NT2/D1 (cell line): ENCODE data around the gene PIK3CB.

ENCODE experiments used
- DNase-seq: peaks from one replicate; pipeline ENCODE4 v3.0.0-alpha.2; 2011; ENCODE audit warnings: low read depth, low spot score
- H3K27me3 ChIP-seq: 2 replicates; pipeline ENCODE4 v1.6.0; 2011; ENCODE audit warnings: mild to moderate bottlenecking; ENCODE audit not compliant: insufficient read length, insufficient read depth
- H3K36me3 ChIP-seq: 2 replicates; pipeline ENCODE4 v1.6.1; 2011; ENCODE audit warnings: mild to moderate bottlenecking, low read length, mixed read lengths; ENCODE audit not compliant: insufficient read depth, insufficient read length
- H3K4me1 ChIP-seq: 2 replicates; pipeline ENCODE4 v1.5.1; 2011; ENCODE audit not compliant: insufficient read depth, insufficient read length
- H3K4me3 ChIP-seq: 2 replicates; pipeline ENCODE4 v1.5.1; 2011; ENCODE audit warnings: low read depth; ENCODE audit not compliant: insufficient read length
- H3K9ac ChIP-seq: 2 replicates; pipeline ENCODE4 v1.6.0; 2011; ENCODE audit warnings: low read depth; ENCODE audit not compliant: insufficient read length
- H3K9me3 ChIP-seq: 2 replicates; pipeline ENCODE4 v1.5.1; 2011; ENCODE audit warnings: mild to moderate bottlenecking, low read length; ENCODE audit not compliant: insufficient read depth
- SUZ12 ChIP-seq: IDR thresholded peaks from 2 replicates; pipeline ENCODE4 v1.6.1; 2011; ENCODE audit not compliant: insufficient read length, insufficient read depth; ENCODE audit errors: extremely low read depth
- YY1 ChIP-seq: IDR thresholded peaks from 2 replicates; pipeline ENCODE4 v1.6.1; 2011; ENCODE audit not compliant: insufficient read length, insufficient read depth
- ZNF274 ChIP-seq: IDR thresholded peaks from 2 replicates; pipeline ENCODE4 v1.6.1; 2011; ENCODE audit warnings: mild to moderate bottlenecking, low read depth, low read length

Gene PIK3CB

DNA sequence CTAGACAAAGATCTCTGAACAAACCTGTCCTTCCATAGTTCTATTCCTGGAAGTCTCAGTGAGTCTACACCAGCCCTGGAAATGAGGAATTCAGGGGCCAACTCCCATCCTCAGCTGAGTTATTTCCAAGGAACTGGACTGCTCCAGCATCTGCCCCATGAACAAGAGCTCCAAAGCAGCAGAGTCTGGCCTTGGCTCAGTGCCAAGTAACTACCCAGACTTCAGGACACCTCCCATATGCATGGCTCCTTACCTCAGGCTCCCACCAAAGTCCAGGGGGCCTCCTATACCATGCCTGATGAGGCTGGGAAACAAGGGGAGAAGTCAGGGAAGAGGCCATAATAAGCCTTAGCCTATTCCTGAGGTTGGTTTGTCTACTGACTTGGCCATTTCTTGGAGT is 181.2 kb downstream of the PIK3CB start:
- peaks cover 17% of the 10 kb centered on the region; the same call in 1 of the 2 replicates for H3K9me3 ChIP-seq
- peaks cover 72% of the 10 kb centered on the region for H3K36me3 ChIP-seq
- no peaks in the 10 kb centered on the region for H3K4me1 ChIP-seq
- DNase-seq: no peak
- no peaks in the 10 kb centered on the region for H3K27me3 ChIP-seq
- TF ChIP-seq YY1 (no peak), ZNF274 (no peak), SUZ12 (no peak)
- no peak overlapping the region for H3K4me3 ChIP-seq
- no peak overlapping the region for H3K9ac ChIP-seq

DNA sequence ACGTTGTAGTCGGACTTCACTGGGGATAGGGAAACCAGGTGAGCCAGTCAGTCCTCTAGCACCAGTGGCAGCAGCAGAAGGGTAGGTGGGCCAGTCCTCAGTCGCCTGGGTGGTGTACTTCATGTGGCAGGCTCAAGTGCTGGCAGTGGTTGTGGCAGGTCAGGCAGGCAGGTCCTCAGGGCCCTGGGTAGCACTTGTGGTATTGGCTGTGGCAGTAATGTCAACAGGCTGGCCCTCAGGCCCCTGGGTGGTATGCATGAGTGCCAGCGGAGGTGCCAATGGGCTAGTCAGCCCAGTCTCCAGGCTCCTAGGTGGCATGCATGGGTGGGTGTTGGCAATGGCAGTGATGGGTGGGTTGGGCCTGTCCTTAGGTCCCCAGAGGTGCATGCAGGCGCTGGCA is 185.6 kb downstream of the PIK3CB start:
- Histone ChIP-seq H3K27me3 (no peaks in the 10 kb centered on the region), H3K9ac (no peak overlapping the region), H3K36me3 (peaks cover 41% of the 10 kb centered on the region), H3K4me1 (no peaks in the 10 kb centered on the region), H3K4me3 (no peak overlapping the region), H3K9me3 (peaks cover 35% of the 10 kb centered on the region)
- no peak for TF ChIP-seq SUZ12
- DNase-seq: no peak

DNA sequence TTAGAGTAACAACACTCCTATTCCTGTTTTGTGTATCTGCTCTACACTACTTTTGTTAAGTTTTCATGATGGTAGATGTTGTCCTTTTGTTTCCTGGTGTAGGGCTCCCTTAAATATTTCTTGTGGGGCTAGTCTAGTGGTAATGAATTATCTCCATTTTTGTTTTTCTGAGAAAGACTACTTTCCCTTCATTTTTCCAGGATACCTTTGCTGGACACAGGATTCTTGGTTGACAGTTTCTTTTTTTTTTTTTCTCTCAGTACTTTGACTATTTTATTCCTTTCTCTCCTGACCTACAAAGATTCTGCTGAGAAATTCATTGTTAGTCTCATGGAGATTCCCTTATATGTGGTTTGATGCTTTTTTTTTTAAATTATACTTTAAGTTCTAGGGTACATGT is 188.2 kb downstream of the PIK3CB start:
- H3K9ac ChIP-seq: no peak overlapping the region
- no peaks in the 10 kb centered on the region for H3K27me3 ChIP-seq
- no peak overlapping the region for H3K4me3 ChIP-seq
- peaks cover 43% of the 10 kb centered on the region for H3K9me3 ChIP-seq
- TF ChIP-seq YY1 (no peak), ZNF274 (no peak), SUZ12 (no peak)
- H3K4me1 ChIP-seq: no peaks in the 10 kb centered on the region
- DNase-seq: no peak
- peaks cover 20% of the 10 kb centered on the region for H3K36me3 ChIP-seq

DNA sequence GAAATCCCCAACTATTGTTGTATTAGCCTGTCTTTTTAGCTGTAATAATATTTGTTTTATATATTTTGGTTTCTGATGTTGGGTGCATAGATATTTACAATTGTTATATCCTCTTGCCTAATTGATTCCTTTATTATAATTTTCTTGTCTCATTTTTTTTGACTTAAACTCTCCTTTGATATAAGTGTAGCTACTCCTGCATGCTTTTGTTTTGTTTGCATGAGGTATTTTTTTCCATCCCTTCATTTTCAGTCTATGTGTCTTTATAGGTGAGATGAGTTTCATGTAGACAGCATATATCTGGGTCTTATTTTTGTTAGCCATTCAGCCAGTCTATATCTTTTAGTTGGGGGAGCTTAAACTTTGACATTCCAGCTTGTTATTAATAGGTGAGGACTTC is 188.7 kb downstream of the PIK3CB start:
- peaks cover 43% of the 10 kb centered on the region for H3K9me3 ChIP-seq
- H3K4me1 ChIP-seq: no peaks in the 10 kb centered on the region
- DNase-seq: no peak
- H3K27me3 ChIP-seq: no peaks in the 10 kb centered on the region
- H3K4me3 ChIP-seq: no peak overlapping the region
- no peak overlapping the region for H3K9ac ChIP-seq
- peaks cover 16% of the 10 kb centered on the region for H3K36me3 ChIP-seq
- TF ChIP-seq SUZ12 (no peak), YY1 (no peak), ZNF274 (no peak)

DNA sequence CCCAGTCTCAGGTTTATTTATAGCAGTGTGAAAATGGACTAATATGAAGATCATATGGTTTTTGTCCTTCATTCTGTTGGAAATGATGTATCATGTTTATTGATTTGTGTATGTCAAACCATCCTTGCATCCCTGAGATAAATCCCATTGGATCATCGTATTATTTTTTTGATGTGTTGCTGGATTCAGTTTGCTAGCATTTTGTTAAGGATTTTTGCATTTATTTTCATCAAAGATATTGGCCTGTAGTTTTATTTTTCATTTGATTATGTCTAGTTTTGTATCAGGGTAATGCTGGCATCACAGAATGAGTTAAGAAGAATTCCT is 191.8 kb downstream of the PIK3CB start:
- H3K9ac ChIP-seq: no peak overlapping the region
- no peaks in the 10 kb centered on the region for H3K27me3 ChIP-seq
- no peak for DNase-seq
- TF ChIP-seq YY1 (no peak), SUZ12 (no peak), ZNF274 (no peak)
- H3K36me3 ChIP-seq: no peaks in the 10 kb centered on the region
- H3K4me3 ChIP-seq: no peak overlapping the region
- peaks cover 24% of the 10 kb centered on the region for H3K9me3 ChIP-seq
- no peaks in the 10 kb centered on the region for H3K4me1 ChIP-seq

DNA sequence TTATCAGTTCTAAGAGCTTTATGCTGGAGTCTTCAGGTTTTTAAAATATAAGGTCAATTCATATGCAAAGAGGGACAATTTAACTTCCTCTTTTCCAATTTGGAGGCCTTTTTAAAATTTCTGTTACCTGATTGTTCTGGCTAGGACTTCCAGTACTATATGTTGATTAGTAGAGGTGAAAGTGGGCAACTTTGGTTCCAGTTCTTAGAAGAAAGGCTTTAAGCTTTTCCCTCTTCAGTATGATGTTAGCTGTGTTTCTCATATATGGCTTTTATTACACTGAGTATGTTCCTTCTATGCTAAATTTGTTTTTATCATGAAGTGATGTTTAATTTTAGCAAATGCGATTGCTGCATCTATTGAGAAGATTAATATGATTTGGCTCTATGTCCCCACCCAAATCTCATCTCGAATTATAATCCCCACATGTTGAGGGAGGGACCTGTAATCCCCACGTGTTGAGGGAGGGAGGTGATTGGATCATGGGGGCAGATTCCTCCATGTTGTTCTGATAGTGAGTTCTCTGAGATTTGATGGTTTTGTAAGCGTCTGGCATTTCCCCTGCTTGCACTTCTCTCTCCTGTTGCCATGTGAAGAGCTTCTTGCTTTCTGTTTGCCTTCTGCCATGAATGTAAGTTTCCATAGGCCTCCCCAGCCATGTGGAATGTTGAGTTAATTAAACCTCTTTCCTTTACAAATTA is 192.4 kb downstream of the PIK3CB start:
- Histone ChIP-seq H3K4me3 (no peak overlapping the region), H3K9me3 (peaks cover 24% of the 10 kb centered on the region), H3K9ac (no peak overlapping the region), H3K4me1 (no peaks in the 10 kb centered on the region), H3K27me3 (no peaks in the 10 kb centered on the region), H3K36me3 (no peaks in the 10 kb centered on the region)
- TF ChIP-seq SUZ12 (no peak), YY1 (no peak), ZNF274 (no peak)
- DNase-seq: no peak

DNA sequence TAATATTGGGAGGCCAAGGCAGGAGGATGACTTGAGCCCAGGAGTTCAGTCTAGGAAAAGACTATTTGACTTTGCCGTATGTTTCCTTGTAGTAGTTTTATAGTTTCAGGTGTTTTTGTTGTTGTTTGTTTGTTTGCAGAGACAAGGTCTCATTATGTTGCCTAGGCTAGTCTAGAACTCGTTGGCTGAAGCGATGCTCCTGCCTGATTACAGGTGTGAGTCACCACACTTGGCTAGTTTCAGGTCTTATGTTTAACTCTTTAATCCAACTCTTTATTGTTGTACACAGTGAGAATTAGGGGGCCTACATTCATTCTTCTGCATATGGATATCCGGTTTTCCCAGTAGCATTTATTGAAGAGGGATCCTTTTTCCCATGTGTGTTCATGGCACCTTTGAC is 194.2 kb downstream of the PIK3CB start:
- Histone ChIP-seq H3K9me3 (peaks cover 12% of the 10 kb centered on the region; the same call in 1 of the 2 replicates), H3K27me3 (no peaks in the 10 kb centered on the region), H3K4me1 (no peaks in the 10 kb centered on the region), H3K4me3 (no peak overlapping the region), H3K9ac (no peak overlapping the region), H3K36me3 (no peaks in the 10 kb centered on the region)
- no peak for DNase-seq
- TF ChIP-seq SUZ12: no peak
- no peak for TF ChIP-seq ZNF274
- no peak for TF ChIP-seq YY1

DNA sequence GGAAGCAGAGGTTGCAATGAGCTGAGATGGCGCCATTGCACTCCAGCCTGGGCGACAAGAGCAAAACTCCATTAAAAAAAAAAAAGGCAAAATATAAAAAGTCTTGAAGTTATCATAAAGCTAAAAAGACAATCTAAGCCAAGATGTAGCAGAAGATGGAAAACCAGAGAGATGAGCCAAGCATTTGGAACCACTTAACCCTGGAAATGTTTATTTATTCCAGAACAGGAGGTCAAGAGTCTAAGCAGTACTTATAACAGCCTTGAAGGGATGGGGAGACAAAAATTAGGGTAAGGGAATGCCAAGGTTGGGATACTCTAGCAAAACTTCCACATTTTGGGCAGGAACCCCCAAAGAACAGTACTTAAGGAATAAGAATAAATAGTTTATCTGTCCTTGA is 196.1 kb downstream of the PIK3CB start:
- no peak overlapping the region for H3K9ac ChIP-seq
- H3K36me3 ChIP-seq: no peaks in the 10 kb centered on the region
- H3K27me3 ChIP-seq: no peaks in the 10 kb centered on the region
- TF ChIP-seq ZNF274 (no peak), SUZ12 (no peak), YY1 (no peak)
- DNase-seq: no peak
- H3K4me1 ChIP-seq: no peaks in the 10 kb centered on the region
- H3K4me3 ChIP-seq: no peak overlapping the region
- H3K9me3 ChIP-seq: peaks cover 8% of the 10 kb centered on the region; the same call in 1 of the 2 replicates
